GM18861 (cell line): ENCODE measurements around the gene SPRING1.
"Not testable (repeated sequence)": the region's sequence is repeated elsewhere in the genome, so short reads cannot be mapped to it uniquely, and the experiment has no call there.

Source experiments
- ATAC-seq: cut with Tn5 transposase; IDR thresholded peaks from one replicate; pipeline ENCODE4 v1.9.1; 2021; ENCODE audit not compliant: unreplicated experiment

Gene SPRING1

DNA sequence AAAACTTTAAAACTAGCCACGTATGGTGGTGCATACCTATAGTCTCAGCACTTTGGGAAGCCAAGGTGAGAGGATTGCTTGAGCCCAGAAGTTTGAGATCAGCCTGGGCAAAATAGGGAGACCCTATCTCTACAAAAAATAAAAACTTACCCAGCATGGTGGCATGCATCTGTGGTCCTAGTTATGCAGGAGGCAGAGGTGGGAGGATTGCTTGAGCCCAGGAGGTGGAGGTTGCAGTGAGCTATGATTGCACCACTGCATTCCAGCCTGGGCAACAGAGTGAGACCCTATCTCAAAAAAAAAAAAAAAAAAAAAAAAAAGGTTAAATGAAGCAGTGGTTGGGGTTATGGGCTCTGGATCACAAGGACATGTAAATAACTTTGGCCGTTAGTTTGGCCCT lies 4.9 kb upstream of the SPRING1 start:
- ATAC-seq: not testable (repeated sequence)

DNA sequence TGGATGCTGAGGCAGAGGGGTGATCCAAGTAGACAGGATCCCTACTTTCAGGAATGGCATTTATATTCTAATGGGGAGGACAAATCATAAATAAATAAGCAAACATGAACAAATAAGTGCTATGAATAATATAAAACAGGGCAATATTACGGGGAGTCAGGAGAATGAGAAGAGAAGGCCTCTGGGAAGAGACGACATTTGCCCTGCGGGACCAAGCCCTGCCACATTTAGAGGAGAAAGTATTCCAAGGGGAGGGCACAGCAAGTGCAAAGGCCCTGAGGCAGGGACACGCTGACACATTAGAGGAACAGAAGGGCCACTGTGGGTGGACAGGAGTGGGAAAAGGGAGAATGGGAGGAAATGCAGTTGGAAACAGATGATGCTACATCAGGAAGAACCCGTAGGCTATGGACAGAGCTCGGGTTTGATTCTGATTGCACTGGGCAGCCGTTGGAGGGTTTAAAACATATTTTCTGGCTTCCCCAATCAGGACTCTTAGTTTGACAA lies 1.6 kb upstream of the SPRING1 start:
- ATAC-seq: no peak

DNA sequence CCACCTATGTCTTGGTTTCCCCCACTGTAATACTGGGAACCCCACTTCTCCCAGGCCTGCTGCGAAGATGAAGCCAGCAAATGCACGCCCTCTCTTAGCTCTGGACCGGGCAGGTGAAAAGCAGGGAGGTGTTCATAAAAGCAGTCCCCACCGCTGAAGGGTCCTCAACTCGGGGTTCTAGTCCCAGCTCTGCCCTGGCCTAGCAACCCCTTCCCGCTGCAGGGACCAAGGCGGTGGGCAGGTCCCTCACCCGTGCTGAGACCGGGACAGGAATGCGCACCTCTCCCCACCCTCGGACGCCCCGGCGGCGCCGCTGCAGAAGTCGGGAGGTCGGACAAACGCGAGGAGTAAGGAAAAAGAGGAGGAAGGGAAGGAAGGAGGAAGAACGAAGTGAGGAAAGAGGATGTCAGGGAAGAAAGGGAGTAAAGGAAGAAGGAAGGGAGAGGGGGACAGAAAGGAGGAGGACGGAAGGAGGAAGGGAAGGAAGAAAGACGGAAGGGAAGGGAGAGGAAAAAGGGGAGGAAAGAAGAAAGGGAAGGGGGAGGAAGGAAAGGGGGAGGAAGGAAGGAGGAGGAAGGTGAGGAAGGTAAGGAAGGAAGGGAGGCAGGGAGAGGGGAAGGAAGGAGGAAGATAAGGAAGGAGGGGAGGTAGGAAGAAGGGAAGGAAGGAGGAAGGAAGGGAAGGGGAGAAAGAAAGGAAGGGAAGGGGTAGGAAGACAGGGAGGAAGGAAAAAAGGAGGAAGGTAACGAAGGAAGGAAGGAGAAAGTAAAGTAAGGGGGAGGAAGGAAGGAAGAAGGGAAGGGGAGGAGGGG lies 701 bp downstream of the SPRING1 start:
- ATAC-seq: no peak

DNA sequence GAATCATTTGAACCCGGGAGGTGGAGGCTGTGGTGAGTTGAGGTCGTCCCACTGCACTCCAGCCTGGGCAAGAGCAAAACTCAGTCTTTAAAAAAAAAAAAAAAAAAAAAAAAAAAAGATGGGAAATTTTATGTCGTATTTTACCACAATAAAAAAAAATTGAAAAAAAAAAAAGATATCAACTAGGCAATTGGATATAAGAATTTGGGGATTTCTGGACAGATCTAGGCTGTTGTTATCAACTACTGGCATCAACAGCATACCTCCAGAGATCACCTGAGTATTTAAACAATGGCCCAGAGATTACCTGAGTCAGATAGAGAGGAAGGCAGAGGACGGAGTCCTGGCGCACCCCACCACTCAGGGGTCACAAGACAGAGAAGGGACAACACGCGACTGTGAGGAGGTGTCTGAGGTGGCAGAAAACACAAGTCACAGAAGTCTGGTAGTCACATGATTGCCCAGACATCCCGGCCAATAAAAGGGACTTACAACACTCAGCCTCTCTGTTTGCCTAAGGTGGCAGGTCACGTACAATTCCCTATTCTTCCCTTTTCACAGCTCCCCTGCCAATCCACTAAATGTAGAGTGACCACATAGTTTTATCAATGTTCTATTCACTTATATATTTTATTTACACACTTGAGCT lies 1.8 kb downstream of the SPRING1 start:
- ATAC-seq: no peak

DNA sequence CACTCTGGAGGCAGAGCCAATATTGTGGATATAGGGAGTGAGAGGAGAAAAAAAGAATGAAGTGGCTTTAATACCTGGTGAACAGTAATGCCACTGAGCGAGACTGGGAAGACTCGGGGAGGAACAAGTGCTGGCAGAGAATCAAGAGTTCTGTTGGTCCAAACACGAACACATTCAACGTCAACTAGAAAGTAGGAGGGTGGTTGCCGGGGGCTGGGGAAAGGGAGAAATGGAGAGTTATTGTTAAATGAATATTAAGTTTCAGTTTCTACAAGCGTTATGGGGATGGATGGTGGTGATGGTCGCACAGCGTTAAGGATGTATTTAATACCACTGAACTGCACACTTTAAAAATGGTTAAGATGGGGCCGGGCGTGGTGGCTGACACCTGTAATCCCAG lies 2.8 kb downstream of the SPRING1 start:
- ATAC-seq: no peak

DNA sequence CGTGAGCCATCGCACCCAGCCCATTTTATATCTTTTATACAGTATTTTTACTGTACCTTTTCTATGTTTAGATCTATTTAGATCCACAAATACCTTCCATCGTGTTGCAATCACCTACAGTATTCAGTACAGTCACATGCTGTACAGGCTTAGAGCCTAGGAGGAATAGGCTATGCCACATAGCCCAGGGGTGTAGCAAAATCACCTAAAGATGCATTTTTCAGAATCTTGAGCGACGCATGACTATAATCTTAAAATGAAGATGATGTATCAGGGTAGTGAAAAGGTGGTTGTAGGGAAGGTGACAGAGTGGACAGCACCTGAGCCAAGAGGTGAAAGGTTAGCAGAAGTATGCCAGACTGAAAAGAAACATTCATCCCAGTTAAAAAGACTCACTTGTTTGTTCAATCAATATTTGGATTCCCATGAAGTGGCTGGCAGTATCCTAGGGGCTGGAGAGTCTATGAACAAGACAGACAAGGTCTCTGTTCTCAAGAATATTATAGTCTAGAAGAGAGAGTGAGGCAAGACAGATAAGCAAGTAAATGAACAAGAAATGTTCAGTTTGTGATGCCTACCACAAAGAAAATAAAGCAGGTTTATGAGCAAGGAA lies 3.6 kb downstream of the SPRING1 start:
- no peak for ATAC-seq

DNA sequence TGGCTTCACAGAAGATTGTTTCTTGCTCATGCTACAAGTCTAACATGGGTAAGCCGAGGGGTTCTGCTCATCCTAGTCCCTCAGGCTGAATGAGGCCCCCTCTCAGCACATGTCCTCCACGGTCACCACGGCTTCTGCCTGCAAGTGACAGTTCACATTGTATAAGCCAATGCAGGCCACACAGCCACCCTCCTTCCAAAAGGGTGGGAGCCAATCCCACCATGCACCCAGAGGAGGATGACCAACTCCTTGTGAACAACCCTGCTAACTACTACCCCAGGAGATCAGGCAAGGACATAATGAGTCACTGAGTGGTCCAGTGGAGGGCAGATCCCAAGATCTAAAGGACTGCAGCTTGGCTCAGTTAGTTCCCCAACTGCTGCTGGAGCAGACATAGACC lies 6.1 kb downstream of the SPRING1 start:
- no peak for ATAC-seq

DNA sequence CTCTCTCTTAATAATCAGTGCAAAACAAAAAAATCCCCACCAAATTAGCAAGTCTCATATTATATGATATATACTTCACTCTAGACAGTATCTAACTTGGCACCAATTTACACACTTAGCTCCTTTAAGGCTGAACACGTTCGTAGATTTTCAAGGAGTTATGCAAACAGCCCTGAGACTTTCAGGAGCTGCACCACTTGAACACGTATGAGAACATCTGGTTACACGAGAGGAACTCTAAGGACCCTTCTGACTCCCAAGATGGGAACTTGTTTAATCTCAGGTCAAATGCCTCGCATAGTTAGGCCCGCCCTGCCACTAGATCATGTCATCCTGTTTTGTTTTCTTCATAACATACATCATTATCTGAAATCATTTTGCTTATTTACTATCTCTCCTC lies 10.0 kb downstream of the SPRING1 start:
- no peak for ATAC-seq

DNA sequence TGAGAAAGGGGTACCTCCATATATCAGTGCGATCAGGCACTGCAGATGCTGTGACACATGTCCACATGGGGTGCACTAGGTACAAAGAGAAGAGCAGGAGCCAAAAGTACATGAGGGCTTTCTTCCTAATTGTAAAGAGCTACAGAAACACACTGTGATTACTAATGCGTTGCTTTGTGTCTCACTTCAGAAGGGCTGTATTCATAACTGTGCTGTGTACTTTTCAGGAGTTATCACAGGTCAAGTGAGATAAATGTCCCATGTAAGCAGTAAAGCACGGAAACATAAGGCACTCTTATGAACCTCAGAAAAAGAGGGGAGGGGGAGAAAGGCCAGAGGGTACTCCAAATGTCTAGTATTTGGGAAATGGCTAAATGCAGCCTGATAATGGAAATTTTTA lies 10.6 kb downstream of the SPRING1 start:
- no peak for ATAC-seq

DNA sequence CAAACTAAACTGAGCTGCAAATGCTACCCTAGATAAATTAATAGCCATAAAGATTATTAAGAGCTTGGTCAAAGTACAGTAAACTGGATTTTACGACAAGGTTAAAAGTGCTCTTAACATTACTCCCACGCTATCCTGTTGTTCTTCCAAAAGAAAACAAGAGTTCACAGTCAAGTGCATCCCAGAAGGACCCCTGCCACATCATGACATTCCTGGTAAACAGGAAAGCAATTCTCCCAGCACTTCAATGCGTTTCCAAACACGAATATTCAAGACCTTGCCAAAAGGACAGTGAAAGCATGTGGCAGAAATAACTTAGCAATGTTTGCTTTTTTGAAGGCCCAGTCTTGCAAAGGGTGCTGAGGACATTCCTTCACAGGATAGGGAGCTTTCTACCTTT lies 11.2 kb downstream of the SPRING1 start:
- no peak for ATAC-seq

DNA sequence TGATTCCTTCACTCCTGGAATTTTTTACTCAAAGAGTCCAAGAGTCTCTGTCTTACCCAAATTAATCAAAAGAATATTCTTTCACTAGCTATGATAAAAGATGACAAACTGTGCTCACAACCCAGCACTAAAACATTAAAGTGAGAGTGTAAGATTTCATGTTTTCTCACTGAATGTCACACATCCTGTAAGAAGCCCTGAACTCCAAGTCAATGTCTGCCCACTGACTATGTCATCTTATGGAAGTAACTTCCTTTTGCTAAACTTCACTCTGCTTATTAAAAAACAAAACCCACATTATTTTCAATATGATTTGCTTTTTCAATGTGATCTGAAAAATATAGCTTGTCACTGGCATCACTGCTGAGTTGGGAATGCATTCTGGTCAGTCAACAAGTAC lies 15.6 kb downstream of the SPRING1 start:
- no peak for ATAC-seq

DNA sequence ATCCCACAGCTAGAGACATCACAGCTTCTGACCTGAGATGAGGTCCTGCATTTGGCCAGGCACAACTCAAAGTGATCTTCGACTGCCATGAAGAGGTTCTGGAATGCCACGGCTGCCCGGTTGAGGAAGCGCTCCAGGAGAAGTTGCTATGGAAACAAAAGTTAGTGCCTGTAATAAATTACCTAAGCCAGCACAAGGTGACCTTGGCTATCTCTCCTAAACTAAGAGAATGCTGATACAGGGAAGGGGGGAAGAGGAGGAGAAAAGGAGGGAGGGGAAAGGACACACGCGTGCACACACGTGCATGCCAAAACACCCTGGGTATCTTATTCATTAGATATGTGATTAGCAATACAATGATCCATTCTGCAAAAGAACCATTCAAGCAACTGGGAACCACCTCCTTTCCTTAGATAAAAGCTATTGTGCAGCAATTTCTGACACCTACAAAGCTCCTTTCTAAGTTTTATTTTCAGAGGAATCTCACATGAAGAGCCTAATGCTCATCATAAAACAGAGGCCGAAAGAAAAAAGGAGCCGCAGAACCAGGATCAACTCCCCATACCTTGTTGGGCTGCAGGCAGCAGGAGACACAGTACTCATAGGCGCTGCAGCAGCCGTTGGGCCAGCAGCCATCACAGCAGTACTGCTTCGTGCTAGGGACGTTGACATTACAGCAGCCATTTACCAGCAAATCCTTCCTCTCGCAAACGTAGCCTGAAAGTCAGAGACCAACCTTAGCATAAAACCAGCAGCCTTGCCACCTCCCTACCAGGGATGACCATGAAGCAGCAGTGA lies 17.9 kb downstream of the SPRING1 start:
- no peak for ATAC-seq

DNA sequence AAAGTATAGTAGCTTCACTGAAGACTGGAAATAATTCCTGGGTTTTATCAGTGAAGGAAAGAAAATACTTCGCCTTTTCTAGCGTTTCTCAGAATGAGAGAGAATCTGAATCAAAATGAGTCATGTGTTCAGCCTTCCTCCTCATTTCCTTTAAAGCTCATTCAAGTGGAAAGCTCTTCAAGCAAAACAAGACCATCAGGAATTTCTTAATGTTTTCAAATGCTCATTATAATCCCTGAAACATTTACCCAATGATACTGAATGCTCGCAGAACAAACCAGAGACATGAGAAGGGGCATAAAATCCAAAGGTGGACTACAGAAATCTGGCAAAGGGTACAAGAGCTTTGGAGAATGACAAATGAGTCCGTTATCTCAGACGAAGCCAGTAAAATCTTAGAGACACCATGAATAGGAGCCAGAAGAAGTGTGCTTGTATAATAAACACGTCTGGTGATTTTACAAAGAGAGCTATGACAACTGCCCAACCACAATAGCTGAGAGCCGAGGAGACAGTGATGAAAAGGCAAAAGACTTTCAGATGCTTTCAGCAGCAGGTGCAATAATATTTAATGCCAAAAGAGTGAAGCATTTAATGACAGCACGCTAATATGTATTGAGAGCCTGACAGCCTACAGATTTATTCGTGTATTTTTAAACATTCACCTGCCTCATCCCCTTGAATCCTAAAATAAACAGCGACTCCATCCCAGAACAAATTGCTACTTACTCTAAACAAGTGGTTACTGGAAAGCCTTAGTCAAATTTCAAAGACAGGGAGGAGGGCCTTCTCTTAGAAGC lies 19.0 kb downstream of the SPRING1 start:
- ATAC-seq: no peak

DNA sequence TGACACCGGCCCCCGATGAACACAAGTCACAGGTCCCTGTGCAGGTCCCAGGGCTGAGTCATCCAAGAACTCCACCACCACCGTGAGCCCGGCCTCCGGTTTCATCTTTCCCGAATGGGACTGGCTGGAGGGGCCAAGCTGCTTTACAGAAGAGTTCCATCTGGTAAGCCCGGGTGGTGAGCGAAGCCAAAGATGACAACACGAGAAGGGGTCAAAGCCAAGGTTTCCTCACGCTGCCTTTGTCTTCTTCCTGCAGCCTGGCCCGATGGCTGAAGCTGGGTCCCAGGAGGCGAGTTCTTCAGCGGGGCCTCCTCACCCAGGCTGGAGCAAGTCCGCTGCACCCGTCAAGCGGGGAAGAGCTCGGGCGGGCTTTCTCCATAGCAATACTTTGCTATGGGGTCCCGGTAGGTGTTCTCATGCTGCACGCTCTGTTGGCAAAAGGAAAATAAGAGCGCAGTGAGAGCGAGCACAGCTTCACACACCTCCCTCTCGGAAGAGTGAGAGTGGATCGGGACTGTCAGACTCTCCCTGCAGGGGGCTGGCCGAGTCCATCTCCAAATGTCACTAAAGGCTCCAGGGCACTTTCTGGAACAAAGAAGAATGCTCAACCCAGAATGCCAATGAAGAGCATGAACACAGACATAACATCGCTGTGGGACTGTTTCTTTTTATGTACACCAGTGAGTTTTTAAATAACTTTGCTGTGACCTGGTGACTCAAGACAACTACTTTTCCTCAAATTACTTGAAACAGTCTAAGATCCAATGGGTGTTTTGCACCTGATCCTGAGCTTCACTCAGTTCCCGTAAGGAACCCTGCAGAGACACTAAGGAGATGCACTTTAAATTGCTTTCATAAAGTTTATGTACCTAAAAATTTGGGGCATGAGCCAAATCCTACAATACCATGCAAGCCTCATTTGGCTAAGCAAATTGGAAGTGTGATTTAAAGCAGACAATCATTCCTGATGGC lies 20.1 kb downstream of the SPRING1 start:
- ATAC-seq: no peak

DNA sequence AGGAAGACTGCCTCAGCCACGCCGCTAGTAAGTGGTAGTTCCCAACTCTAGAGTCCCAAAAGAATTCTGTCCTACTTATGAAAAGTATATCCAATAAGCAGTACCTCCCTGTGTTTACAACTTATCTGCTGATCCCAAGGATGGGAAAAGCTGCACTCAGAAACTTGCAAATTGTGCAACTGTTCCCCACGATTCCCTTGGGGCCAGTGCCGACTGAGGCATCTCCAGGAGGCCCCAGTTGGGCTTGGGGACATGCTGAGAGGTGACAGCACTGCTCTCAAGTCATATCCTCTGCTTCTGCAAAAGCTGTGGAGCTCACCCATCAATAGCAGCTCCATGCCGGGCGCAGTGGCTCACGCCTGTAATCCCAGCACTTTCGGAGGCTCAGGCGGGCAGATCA lies 23.7 kb downstream of the SPRING1 start:
- no peak for ATAC-seq

DNA sequence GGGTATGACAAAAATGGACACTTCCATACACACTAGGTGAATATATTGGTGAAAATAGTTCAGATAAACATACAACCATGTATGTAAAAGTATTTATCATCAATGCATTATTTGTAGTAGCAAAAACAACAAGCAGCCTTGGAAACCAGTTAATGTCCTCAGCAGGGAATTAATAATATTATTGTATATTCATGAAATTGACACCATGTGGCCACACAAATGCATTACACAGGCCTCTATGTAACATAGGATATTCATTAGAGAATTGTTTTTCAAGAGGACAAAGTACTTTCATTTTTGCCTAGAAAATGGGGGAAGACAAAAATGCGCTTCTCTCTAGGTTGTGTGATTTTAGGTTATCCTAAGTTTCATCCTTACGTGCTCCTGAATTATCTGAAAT lies 24.3 kb downstream of the SPRING1 start:
- no peak for ATAC-seq

DNA sequence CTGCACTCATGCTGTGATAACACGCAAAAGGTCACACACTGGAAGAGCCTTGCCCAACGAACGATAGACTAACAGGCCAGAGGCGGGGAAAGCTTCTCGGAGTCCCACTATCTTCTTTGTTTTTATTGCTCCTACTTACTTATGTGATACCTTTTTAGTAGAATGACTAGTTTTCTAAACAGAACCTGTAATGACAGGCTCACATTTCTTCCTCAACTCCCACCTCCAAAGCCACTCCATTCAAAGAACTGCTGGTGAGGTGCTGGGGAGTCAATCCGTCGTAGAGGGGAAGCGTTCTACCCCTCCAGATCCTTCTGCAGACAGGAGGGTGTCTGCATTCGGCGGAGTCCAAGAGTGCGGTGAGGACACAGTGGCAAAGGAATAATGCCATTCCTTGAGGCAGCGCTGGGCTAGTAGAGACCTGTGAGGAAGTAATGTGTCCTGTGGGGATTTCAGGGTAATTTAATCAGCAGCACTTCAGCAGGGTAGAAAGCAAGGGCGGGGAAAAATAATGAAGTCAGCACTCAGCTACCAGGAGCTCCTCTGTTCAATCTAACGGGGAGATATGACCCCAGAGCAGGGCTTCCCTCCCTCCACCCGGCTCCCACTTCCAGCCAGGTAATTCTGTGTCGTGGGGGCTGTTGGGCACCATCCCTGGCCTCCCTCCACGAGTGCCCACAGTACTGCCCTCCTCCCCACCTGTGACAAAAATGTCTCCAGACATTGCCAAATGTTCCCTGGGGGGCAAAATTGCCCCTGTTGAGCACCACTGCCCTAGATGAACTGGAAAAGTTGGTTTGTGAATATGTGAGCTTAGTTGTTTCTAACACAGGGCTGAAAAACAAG lies 25.2 kb downstream of the SPRING1 start:
- ATAC-seq: no peak

DNA sequence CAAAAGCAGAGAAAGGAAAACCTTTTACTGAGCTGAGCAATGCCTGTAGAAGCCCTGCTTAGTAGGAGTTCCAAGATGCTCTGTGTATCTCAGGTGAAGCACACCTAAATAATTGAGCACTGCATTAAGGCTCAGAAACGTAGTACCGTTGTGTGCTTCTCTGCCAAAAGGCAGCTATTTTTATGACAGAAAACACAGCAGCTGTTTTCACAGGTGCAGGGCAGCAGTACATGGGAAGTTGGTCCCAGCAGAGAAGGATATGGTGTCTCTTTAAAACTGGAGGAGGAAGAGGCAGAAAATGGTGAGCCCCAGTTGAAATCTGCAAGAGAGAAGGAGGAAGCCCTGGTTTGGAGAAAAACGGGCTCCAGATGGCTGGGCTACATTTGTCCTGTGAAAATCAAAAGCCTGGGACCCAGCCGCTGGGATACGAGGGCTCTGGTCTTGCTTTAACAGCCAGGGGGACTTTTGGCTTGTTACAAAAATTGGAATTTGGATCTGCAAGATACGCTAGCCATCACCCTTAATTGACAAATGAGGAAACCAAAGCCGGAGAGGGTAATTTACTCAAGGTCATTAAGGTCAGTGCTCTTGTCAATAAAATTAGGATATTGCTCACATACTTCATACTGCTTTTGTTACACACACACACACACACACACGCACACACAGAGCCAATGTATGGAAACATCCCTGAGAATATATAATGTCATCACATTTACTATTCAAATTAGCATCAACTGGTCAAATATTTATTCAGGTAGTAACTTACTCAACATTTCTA lies 27.3 kb downstream of the SPRING1 start:
- ATAC-seq: no peak
